Lung (tissue), 12 donors: Measurements from ENCODE around the gene ACTL6A. TPM values are rescaled to one million over a fixed set of nuclear protein-coding genes. Genes with fewer than 3 reads are reported as not detected.

ENCODE experiments used
- ATAC-seq: fragments of 200-7000 bp; cut with Tn5 transposase; one replicate; pipeline ENCODE4 v1.9.1; 2020; ENCODE audit warnings: moderate number of reproducible peaks; ENCODE audit not compliant: insufficient read depth, low FRiP score
- DNase-seq, 3 donors: peaks; one replicate each; pipeline ENCODE4 v3.0.0-alpha.2; 2013 to 2017
- H3K27ac ChIP-seq, 2 donors: one replicate each; pipeline ENCODE4 v1.5.1; 2013; ENCODE audit warnings: mild to moderate bottlenecking in 2 of 2, moderate library complexity in 2 of 2, control low read depth in 1 of 2, inconsistent platforms in 1 of 2, low read depth in 1 of 2, low read length in 1 of 2
- H3K27me3 ChIP-seq, 3 donors: one replicate each; pipeline ENCODE4 v1.5.1; 2013; ENCODE audit warnings: low read length in 2 of 3; ENCODE audit not compliant: control insufficient read depth in 3 of 3, insufficient read depth in 3 of 3
- H3K36me3 ChIP-seq, 4 donors: one replicate each; pipeline ENCODE4 v1.5.1; 2013; ENCODE audit warnings: low read length in 4 of 4, mild to moderate bottlenecking in 1 of 4, moderate library complexity in 1 of 4; ENCODE audit not compliant: control insufficient read depth in 4 of 4, insufficient read depth in 4 of 4
- H3K4me1 ChIP-seq, 5 donors: one replicate each; pipeline ENCODE4 v1.5.1; 2013; ENCODE audit warnings: low read length in 5 of 5, mild to moderate bottlenecking in 2 of 5, moderate library complexity in 1 of 5; ENCODE audit not compliant: control insufficient read depth in 5 of 5, insufficient read depth in 5 of 5
- H3K4me3 ChIP-seq: one replicate; pipeline ENCODE4 v1.5.1; 2013; ENCODE audit warnings: mild to moderate bottlenecking, control low read depth, moderate library complexity
- H3K9ac ChIP-seq, 2 donors: one replicate each; pipeline ENCODE4 v1.5.1; 2013; ENCODE audit warnings: low read length in 2 of 2, control low read depth in 1 of 2; ENCODE audit not compliant: insufficient read depth in 1 of 2
- H3K9me3 ChIP-seq, 4 donors: one replicate each; pipeline ENCODE4 v1.5.1; 2013; ENCODE audit warnings: low read length in 3 of 4, mild to moderate bottlenecking in 1 of 4, moderate library complexity in 1 of 4; ENCODE audit not compliant: control insufficient read depth in 4 of 4, insufficient read depth in 3 of 4
- WGBS, 2 donors: extraction: QIAGEN DNeasy Blood & Tissue Kit; methylation state at CpG; one replicate each; pipeline ENCODE4 v1.1.7; 2013; 5-methylcytosine and 5-hydroxymethylcytosine counted together
- polyA plus RNA-seq, 2 donors: library from polyadenylated mRNA; stranded (reverse); fragments of 200-250 nt; gene quantifications; one replicate each; pipeline ENCODE4 v1.2.1, GENCODE V29; 2013
- total RNA-seq, 2 donors: library from RNA; depleted of rRNA in 1 of 2; stranded (reverse); fragments of >200 nt in 1 of 2; gene quantifications; one replicate each; pipeline ENCODE4 v1.2.1, GENCODE V29; 2014 to 2021
- TF ChIP-seq, protein P1 (sequence below): IDR thresholded peaks from 2 replicates; pipeline ENCODE4 v1.5.1; 2012; ENCODE audit warnings: mild to moderate bottlenecking; ENCODE audit errors: control extremely low read depth, extremely low read depth
- donor health status: control.
- donor health status: control.
- donor health status: Bipolar disorder and iron deficiency.
- donor health status: healthy.
- donor health status: DM: yes; HTN: yes; CAD: no.

The ACTL6A gene
- total and polyA plus RNA-seq, 4 donors = 32.3 to 66.0 (median 48.3) TPM

DNA sequence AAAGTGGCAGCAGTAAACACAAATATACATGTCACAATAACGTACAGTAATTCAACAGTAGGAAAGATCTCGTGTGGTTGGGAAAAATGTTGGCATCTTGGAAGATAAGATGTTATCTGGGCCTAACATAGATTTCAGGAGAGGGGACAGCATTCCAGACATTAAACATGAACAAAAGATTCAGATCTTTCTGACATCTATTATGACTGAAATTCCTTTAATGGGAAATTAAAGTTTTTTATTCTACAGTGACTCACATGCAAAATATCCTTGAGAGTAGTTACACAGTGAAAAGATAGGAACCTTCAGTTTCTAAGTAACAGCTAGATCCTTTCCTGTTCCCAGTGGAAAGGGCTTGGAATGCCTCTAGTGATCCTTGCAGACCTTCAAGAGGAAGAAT, 51.1 kb downstream of the ACTL6A start:
- Histone ChIP-seq H3K4me3 (no peak overlapping the region), H3K9me3 (no peaks in the 10 kb centered on the region), H3K4me1 (peaks cover 0 to 10% (median 0%) of the 10 kb centered on the region in 5 donors), H3K27ac (no peak overlapping the region), H3K27me3 (no peaks in the 10 kb centered on the region), H3K9ac (no peak overlapping the region), H3K36me3 (peaks cover 0 to 12% (median 6%) of the 10 kb centered on the region in 4 donors)
- TF ChIP-seq, protein P1, sequence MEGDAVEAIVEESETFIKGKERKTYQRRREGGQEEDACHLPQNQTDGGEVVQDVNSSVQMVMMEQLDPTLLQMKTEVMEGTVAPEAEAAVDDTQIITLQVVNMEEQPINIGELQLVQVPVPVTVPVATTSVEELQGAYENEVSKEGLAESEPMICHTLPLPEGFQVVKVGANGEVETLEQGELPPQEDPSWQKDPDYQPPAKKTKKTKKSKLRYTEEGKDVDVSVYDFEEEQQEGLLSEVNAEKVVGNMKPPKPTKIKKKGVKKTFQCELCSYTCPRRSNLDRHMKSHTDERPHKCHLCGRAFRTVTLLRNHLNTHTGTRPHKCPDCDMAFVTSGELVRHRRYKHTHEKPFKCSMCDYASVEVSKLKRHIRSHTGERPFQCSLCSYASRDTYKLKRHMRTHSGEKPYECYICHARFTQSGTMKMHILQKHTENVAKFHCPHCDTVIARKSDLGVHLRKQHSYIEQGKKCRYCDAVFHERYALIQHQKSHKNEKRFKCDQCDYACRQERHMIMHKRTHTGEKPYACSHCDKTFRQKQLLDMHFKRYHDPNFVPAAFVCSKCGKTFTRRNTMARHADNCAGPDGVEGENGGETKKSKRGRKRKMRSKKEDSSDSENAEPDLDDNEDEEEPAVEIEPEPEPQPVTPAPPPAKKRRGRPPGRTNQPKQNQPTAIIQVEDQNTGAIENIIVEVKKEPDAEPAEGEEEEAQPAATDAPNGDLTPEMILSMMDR = no peak
- 63 to 81% methylated on average over 2 of the region's 2 CpGs for WGBS, 2 donors
- ATAC-seq = no peak
- DNase-seq = no peak

DNA sequence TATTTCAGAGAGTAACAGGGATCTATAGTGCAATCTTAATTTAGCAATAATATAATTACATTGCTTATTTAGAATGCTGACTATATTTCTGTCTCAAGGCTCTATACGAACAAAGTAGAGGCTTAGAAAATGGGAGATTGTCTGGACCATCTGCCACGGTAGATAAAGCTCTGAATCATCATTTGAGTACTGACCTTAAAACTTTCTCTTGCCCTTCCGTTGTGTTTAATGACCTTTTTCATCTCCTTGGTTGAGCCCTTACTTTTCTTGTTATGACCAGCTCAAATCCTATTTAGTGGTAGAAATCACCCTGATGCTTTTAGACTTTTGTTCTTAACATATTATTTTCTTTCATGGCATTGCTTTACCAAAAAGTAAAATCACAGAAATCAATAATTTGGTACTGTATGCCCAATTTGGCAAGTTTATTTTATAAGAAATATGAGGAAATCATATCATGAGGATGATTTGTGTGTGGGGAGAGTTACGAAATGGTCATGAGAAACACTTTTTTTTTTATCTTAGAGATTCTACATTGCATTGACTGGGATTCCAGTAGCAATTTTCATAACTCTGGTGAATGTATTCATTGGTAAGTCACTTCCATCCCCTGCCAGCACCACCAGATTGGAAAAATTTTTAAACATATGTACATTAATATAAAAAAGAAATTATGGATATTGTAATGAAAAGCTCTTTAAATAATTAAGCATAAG, 52.9 kb downstream of the ACTL6A start:
- Histone ChIP-seq H3K4me3 (no peak overlapping the region), H3K36me3 (peaks cover 0 to 10% (median 7%) of the 10 kb centered on the region in 4 donors), H3K27ac (peak overlapping the region in 1 of 2 donors; percentile 9), H3K9ac (no peak overlapping the region), H3K27me3 (no peaks in the 10 kb centered on the region), H3K9me3 (no peaks in the 10 kb centered on the region), H3K4me1 (peaks cover 0 to 4% (median 0%) of the 10 kb centered on the region in 5 donors)
- TF ChIP-seq, protein P1 = no peak
- WGBS, 2 donors = 87 to 89% methylated on average over 4 of the region's 4 CpGs
- DNase-seq = no peak
- ATAC-seq = no peak

DNA sequence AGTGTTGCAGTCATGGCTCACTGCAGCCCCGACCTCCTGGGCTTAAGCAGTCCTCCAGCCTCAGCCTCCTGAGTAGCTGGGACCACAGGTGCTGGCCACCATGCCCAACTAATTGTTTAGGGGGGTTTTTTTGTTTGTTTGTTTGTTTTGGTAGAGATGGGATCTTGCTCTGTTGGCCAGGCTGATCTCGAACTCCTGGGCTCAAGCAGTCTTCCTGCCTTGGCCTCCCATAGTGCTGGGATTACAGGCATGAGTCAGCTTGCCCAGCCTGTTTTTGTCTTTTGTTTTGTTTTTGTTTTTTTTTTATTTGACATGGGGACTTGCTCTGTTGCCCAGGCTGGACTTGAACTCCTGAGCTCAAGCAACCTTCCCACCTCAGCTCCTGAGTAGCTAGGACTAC, 59.3 kb downstream of the ACTL6A start:
- Histone ChIP-seq H3K27me3 (no peaks in the 10 kb centered on the region), H3K9ac (no peak overlapping the region), H3K36me3 (peaks cover 5 to 32% (median 19%) of the 10 kb centered on the region in 4 donors), H3K27ac (no peak overlapping the region), H3K4me3 (no peak overlapping the region), H3K9me3 (no peaks in the 10 kb centered on the region), H3K4me1 (peaks cover 0 to 2% (median 0%) of the 10 kb centered on the region in 5 donors)
- DNase-seq = no peak
- TF ChIP-seq, protein P1 = no peak
- WGBS, 2 donors = 100% methylated on average over 2 of the region's 2 CpGs
- ATAC-seq = no peak

DNA sequence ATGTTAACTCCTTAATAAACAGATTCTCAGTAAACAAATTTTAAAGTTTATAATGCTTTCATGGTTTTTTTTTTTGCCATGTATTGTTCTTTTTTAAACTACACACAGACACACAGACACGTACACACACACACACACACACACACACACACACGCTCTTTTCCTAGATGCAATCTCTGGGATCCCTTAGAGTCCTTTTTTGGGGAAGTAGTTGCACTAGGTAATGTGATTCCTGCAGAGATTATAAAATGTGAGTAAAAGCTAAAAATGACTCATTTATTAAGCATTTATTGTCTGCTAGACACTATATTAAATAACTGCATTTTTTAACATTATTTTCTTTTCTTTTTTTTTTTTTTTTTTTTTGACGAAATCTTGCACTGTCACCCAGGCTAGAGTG, 61.7 kb downstream of the ACTL6A start:
- Histone ChIP-seq H3K36me3 (peaks cover 5 to 23% (median 14%) of the 10 kb centered on the region in 4 donors), H3K27ac (no peak overlapping the region), H3K9me3 (no peaks in the 10 kb centered on the region), H3K4me3 (no peak overlapping the region), H3K4me1 (peaks cover 0 to 2% (median 0%) of the 10 kb centered on the region in 5 donors), H3K27me3 (no peaks in the 10 kb centered on the region), H3K9ac (no peak overlapping the region)
- DNase-seq = no peak
- TF ChIP-seq, protein P1 = no peak
- WGBS, 2 donors = 70 to 86% methylated on average over 3 of the region's 3 CpGs
- no peak for ATAC-seq
